Measurements from ENCODE around the gene KRT85.
"Not testable (repeated sequence)": the region's sequence is repeated elsewhere in the genome, so short reads cannot be mapped to it uniquely, and the experiment has no call there.

KRT85 gene

GRCh38 chr12:52316290-52316689 is 51.0 kb downstream of the KRT85 start:
- H3K27me3 ChIP-seq (ENCODE audit: control insufficient read depth, insufficient read depth, low read length) = peaks cover 15% of the 10 kb centered on the region
- no peak overlapping the region for H3K9ac ChIP-seq (ENCODE audit: low read length)
- H3K36me3 ChIP-seq (ENCODE audit: control insufficient read depth, insufficient read depth, low read length) = no peaks in the 10 kb centered on the region
- no peaks in the 10 kb centered on the region for H3K9me3 ChIP-seq (ENCODE audit: control insufficient read depth, low read length)
- no peak overlapping the region for H3K4me3 ChIP-seq (ENCODE audit: low read length)
- H3K4me1 ChIP-seq (ENCODE audit: control insufficient read depth, insufficient read depth, low read length) = no peaks in the 10 kb centered on the region

GRCh38 chr12:52315721-52316120 is 51.6 kb downstream of the KRT85 start:
- not testable (repeated sequence) for H3K9me3 ChIP-seq (ENCODE audit: control insufficient read depth, low read length)

GRCh38 chr12:52314511-52314910 is 52.8 kb downstream of the KRT85 start:
- no peak overlapping the region for H3K4me3 ChIP-seq (ENCODE audit: low read length)
- no peaks in the 10 kb centered on the region for H3K9me3 ChIP-seq (ENCODE audit: control insufficient read depth, low read length)
- no peaks in the 10 kb centered on the region for H3K4me1 ChIP-seq (ENCODE audit: control insufficient read depth, insufficient read depth, low read length)
- H3K36me3 ChIP-seq (ENCODE audit: control insufficient read depth, insufficient read depth, low read length) = no peaks in the 10 kb centered on the region
- peaks cover 20% of the 10 kb centered on the region for H3K27me3 ChIP-seq (ENCODE audit: control insufficient read depth, insufficient read depth, low read length)
- no peak overlapping the region for H3K9ac ChIP-seq (ENCODE audit: low read length)

More at GRCh38 chr12:52315721-52316120, 51.6 kb downstream of the KRT85 start:
- not testable (repeated sequence) for H3K36me3 ChIP-seq (ENCODE audit: control insufficient read depth, insufficient read depth, low read length); H3K4me1 ChIP-seq (ENCODE audit: control insufficient read depth, insufficient read depth, low read length); H3K9ac ChIP-seq (ENCODE audit: low read length); H3K4me3 ChIP-seq (ENCODE audit: low read length)
- H3K27me3 ChIP-seq (ENCODE audit: control insufficient read depth, insufficient read depth, low read length) = peaks cover 15% of the 10 kb centered on the region

- Histone ChIP-seq H3K4me3 (ENCODE audit: low read length) (no peak overlapping the region), H3K36me3 (ENCODE audit: control insufficient read depth, insufficient read depth, low read length) (no peaks in the 10 kb centered on the region), H3K9me3 (ENCODE audit: control insufficient read depth, low read length) (no peaks in the 10 kb centered on the region), H3K4me1 (ENCODE audit: control insufficient read depth, insufficient read depth, low read length) (peaks cover 3% of the 10 kb centered on the region), H3K9ac (ENCODE audit: low read length) (no peak overlapping the region), H3K27me3 (ENCODE audit: control insufficient read depth, insufficient read depth, low read length) (peaks cover 22% of the 10 kb centered on the region)
Observed at GRCh38 chr12:52313926-52314325, 53.4 kb downstream of the KRT85 start.

- H3K9ac ChIP-seq (ENCODE audit: low read length) = no peak overlapping the region
- H3K4me1 ChIP-seq (ENCODE audit: control insufficient read depth, insufficient read depth, low read length) = peaks cover 7% of the 10 kb centered on the region
- H3K36me3 ChIP-seq (ENCODE audit: control insufficient read depth, insufficient read depth, low read length) = no peaks in the 10 kb centered on the region
- H3K4me3 ChIP-seq (ENCODE audit: low read length) = no peak overlapping the region
- H3K9me3 ChIP-seq (ENCODE audit: control insufficient read depth, low read length) = no peaks in the 10 kb centered on the region
- H3K27me3 ChIP-seq (ENCODE audit: control insufficient read depth, insufficient read depth, low read length) = peaks cover 25% of the 10 kb centered on the region
Observed at GRCh38 chr12:52313461-52313860, 53.8 kb downstream of the KRT85 start.

GRCh38 chr12:52312086-52312485 is 55.2 kb downstream of the KRT85 start:
- Histone ChIP-seq H3K4me3 (ENCODE audit: low read length) (no peak overlapping the region), H3K4me1 (ENCODE audit: control insufficient read depth, insufficient read depth, low read length) (peaks cover 12% of the 10 kb centered on the region), H3K36me3 (ENCODE audit: control insufficient read depth, insufficient read depth, low read length) (no peaks in the 10 kb centered on the region), H3K9me3 (ENCODE audit: control insufficient read depth, low read length) (no peaks in the 10 kb centered on the region), H3K9ac (ENCODE audit: low read length) (no peak overlapping the region), H3K27me3 (ENCODE audit: control insufficient read depth, insufficient read depth, low read length) (peaks cover 30% of the 10 kb centered on the region)

GRCh38 chr12:52311285-52311648 is 56.0 kb downstream of the KRT85 start:
- H3K36me3 ChIP-seq (ENCODE audit: control insufficient read depth, insufficient read depth, low read length) = no peaks in the 10 kb centered on the region
- H3K4me3 ChIP-seq (ENCODE audit: low read length) = no peak overlapping the region
- H3K4me1 ChIP-seq (ENCODE audit: control insufficient read depth, insufficient read depth, low read length) = peaks cover 12% of the 10 kb centered on the region
- peaks cover 30% of the 10 kb centered on the region for H3K27me3 ChIP-seq (ENCODE audit: control insufficient read depth, insufficient read depth, low read length)
- no peaks in the 10 kb centered on the region for H3K9me3 ChIP-seq (ENCODE audit: control insufficient read depth, low read length)
- no peak overlapping the region for H3K9ac ChIP-seq (ENCODE audit: low read length)

- no peaks in the 10 kb centered on the region for H3K36me3 ChIP-seq (ENCODE audit: control insufficient read depth, insufficient read depth, low read length)
- peaks cover 30% of the 10 kb centered on the region for H3K27me3 ChIP-seq (ENCODE audit: control insufficient read depth, insufficient read depth, low read length)
- peaks cover 12% of the 10 kb centered on the region for H3K4me1 ChIP-seq (ENCODE audit: control insufficient read depth, insufficient read depth, low read length)
- H3K9ac ChIP-seq (ENCODE audit: low read length) = no peak overlapping the region
- no peaks in the 10 kb centered on the region for H3K9me3 ChIP-seq (ENCODE audit: control insufficient read depth, low read length)
- no peak overlapping the region for H3K4me3 ChIP-seq (ENCODE audit: low read length)
Observed at GRCh38 chr12:52310622-52311284, 56.5 kb downstream of the KRT85 start.

All from mucosa of stomach (tissue), 1 donor.